Activated CD8-positive, alpha-beta memory T cell treated with anti-CD3 and anti-CD28 coated beads, Interleukin-2, amount 10 ng/mL, durations not matched to agents 7 days and 5 days (primary cell): Measurements from ENCODE around the gene NUP214. TPM values are rescaled to one million over a fixed set of nuclear protein-coding genes. Genes with fewer than 3 reads are reported as not detected.
A peak's percentile ranks its signal among the peaks of the same experiment; 100 is the strongest.

Experiments used
- ATAC-seq: fragments of 150-1000 bp; cut with Tn5 transposase; one replicate; pipeline ENCODE4 v1.10.0; 2021; ENCODE audit warnings: moderate library complexity
- CTCF ChIA-PET: fragments of 350-600 bp; sonication (Branson Sonifier 250); formaldehyde crosslinking; loops from one replicate; lab custom pipeline; 2021; ENCODE audit warnings: antibody characterized with exemption; lab: Charles Lee
- DNase-seq: peaks from one replicate; pipeline ENCODE4 v3.0.0-alpha.2; 2020
- H3K27ac Mint-ChIP-seq: one replicate; pipeline ENCODE4 v1.8.0; 2021; ENCODE audit warnings: mild to moderate bottlenecking, mixed read lengths
- H3K27me3 Mint-ChIP-seq: one replicate; pipeline ENCODE4 v1.8.0; 2021; ENCODE audit warnings: mixed read lengths
- H3K36me3 Mint-ChIP-seq: one replicate; pipeline ENCODE4 v1.8.0; 2021; ENCODE audit warnings: mild to moderate bottlenecking, mixed read lengths
- H3K4me1 Mint-ChIP-seq: one replicate; pipeline ENCODE4 v1.8.0; 2021; ENCODE audit warnings: mixed read lengths
- H3K4me3 Mint-ChIP-seq: one replicate; pipeline ENCODE4 v1.8.0; 2021; ENCODE audit warnings: mild to moderate bottlenecking, moderate library complexity, mixed read lengths
- H3K9me3 Mint-ChIP-seq: one replicate; pipeline ENCODE4 v1.8.0; 2022; ENCODE audit warnings: low read depth, mixed read lengths
- total RNA-seq, 2 experiments: library from RNA; stranded (reverse); gene quantifications; one replicate each; pipeline ENCODE4 v1.2.3, GENCODE V29; 2021

The NUP214 gene
- total RNA-seq, 2 experiments from 2014 or later, result 58.3 to 79.9 TPM

GRCh38 chr9:131272212-131272611, 146.8 kb downstream of the NUP214 start:
- ATAC-seq (no peak), DNase-seq (no peak)
- H3K36me3 Mint-ChIP-seq, result peaks cover 56% of the 10 kb centered on the region
- no peaks in the 10 kb centered on the region for H3K27me3 Mint-ChIP-seq
- peaks cover 39% of the 10 kb centered on the region for H3K4me1 Mint-ChIP-seq
- H3K27ac Mint-ChIP-seq, result peak overlapping the region; percentile 92
- CTCF ChIA-PET, result interaction anchor here (0.9 to 11.9 kb wide), 7 partner anchors 9 to 94 kb away, joined by 3 to 177 read pairs (median 4); no protein-coding TSS in a partner anchor
- H3K9me3 Mint-ChIP-seq, result no peaks in the 10 kb centered on the region
- H3K4me3 Mint-ChIP-seq, result peak overlapping the region; percentile 99

- Mint-ChIP-seq H3K36me3 (peaks cover 56% of the 10 kb centered on the region), H3K27me3 (no peaks in the 10 kb centered on the region), H3K4me3 (peak overlapping the region; percentile 99), H3K27ac (peak overlapping the region; percentile 99), H3K4me1 (peaks cover 36% of the 10 kb centered on the region), H3K9me3 (no peaks in the 10 kb centered on the region)
- ATAC-seq (no peak), DNase-seq (peak; percentile 64)
- CTCF ChIA-PET, result interaction anchor here (1.2 to 11.9 kb wide), 4 partner anchors 10 to 95 kb away, joined by 3 to 177 read pairs (median 10); no protein-coding TSS in a partner anchor
These were observed 147.9 kb downstream of the NUP214 start for GRCh38 chr9:131273146-131273855.

- Mint-ChIP-seq H3K36me3 (peaks cover 55% of the 10 kb centered on the region), H3K4me3 (peak overlapping the region; percentile 99), H3K27ac (peak overlapping the region; percentile 99), H3K4me1 (peaks cover 41% of the 10 kb centered on the region), H3K27me3 (no peaks in the 10 kb centered on the region), H3K9me3 (no peaks in the 10 kb centered on the region)
- ATAC-seq, result no peak
- CTCF ChIA-PET, result interaction anchor here (1.4 to 11.9 kb wide), 3 partner anchors 18 to 96 kb away, joined by 4 to 177 read pairs (median 9); no protein-coding TSS in a partner anchor
- DNase-seq, result peak; percentile 56
These were observed 148.7 kb downstream of the NUP214 start for GRCh38 chr9:131273856-131274673.

GRCh38 chr9:131274674-131275331, 149.4 kb downstream of the NUP214 start:
- H3K36me3 Mint-ChIP-seq, result peaks cover 51% of the 10 kb centered on the region
- no peak for ATAC-seq
- CTCF ChIA-PET, result interaction anchor here (1.0 to 11.9 kb wide), 5 partner anchors 9 to 96 kb away, joined by 3 to 177 read pairs (median 6); no protein-coding TSS in a partner anchor
- peak; percentile 69 for DNase-seq
- no peaks in the 10 kb centered on the region for H3K27me3 Mint-ChIP-seq
- H3K27ac Mint-ChIP-seq, result peak overlapping the region; percentile 99
- H3K4me3 Mint-ChIP-seq, result peak overlapping the region; percentile 99
- peaks cover 40% of the 10 kb centered on the region for H3K4me1 Mint-ChIP-seq
- no peaks in the 10 kb centered on the region for H3K9me3 Mint-ChIP-seq

GRCh38 chr9:131275332-131276093, 150.1 kb downstream of the NUP214 start:
- H3K4me1 Mint-ChIP-seq, result peaks cover 36% of the 10 kb centered on the region
- H3K27ac Mint-ChIP-seq, result peak overlapping the region; percentile 99
- no peak for ATAC-seq
- H3K4me3 Mint-ChIP-seq, result peak overlapping the region; percentile 99
- peak; percentile 62 for DNase-seq
- H3K36me3 Mint-ChIP-seq, result peaks cover 48% of the 10 kb centered on the region
- CTCF ChIA-PET, result interaction anchor here (1.0 to 11.9 kb wide), 7 partner anchors 10 to 97 kb away, joined by 3 to 177 read pairs (median 4); no protein-coding TSS in a partner anchor
- H3K27me3 Mint-ChIP-seq, result no peaks in the 10 kb centered on the region
- no peaks in the 10 kb centered on the region for H3K9me3 Mint-ChIP-seq

- no peaks in the 10 kb centered on the region for H3K9me3 Mint-ChIP-seq
- H3K4me1 Mint-ChIP-seq, result peaks cover 30% of the 10 kb centered on the region
- peak within 1 kb of the TSS; percentile 99 for H3K4me3 Mint-ChIP-seq
- CTCF ChIA-PET, result interaction anchor here (1.0 to 11.9 kb wide), 6 partner anchors 10 to 97 kb away, joined by 3 to 177 read pairs (median 4); no protein-coding TSS in a partner anchor
- H3K27ac Mint-ChIP-seq, result peak within 1 kb of the TSS; percentile 99
- H3K27me3 Mint-ChIP-seq, result peaks cover 5% of the 10 kb centered on the region
- peaks cover 45% of the 10 kb centered on the region for H3K36me3 Mint-ChIP-seq
- ATAC-seq (peak; percentile 7), DNase-seq (peak; percentile 75)
These were observed 150.9 kb downstream of the NUP214 start, which contains the start of gene FAM78A for GRCh38 chr9:131276094-131276888. Gene FAM78A (minus strand): TSS chr9:131276510. CDS start chr9:131276179, 331 bp downstream.

- CTCF ChIA-PET, result interaction anchor here (1.3 to 11.9 kb wide), 4 partner anchors 11 to 98 kb away, joined by 3 to 177 read pairs (median 4); no protein-coding TSS in a partner anchor
- H3K27ac Mint-ChIP-seq, result peak overlapping the region; percentile 66
- H3K9me3 Mint-ChIP-seq, result no peaks in the 10 kb centered on the region
- peaks cover 25% of the 10 kb centered on the region for H3K4me1 Mint-ChIP-seq
- peaks cover 9% of the 10 kb centered on the region for H3K27me3 Mint-ChIP-seq
- peaks cover 41% of the 10 kb centered on the region for H3K36me3 Mint-ChIP-seq
- peak overlapping the region; percentile 58 for H3K4me3 Mint-ChIP-seq
- DNase-seq (peak; percentile 64), ATAC-seq (peak; percentile 24)
These were observed 151.5 kb downstream of the NUP214 start for GRCh38 chr9:131276891-131277286.

- Mint-ChIP-seq H3K36me3 (peaks cover 37% of the 10 kb centered on the region), H3K4me3 (peak overlapping the region; percentile 58), H3K9me3 (no peaks in the 10 kb centered on the region), H3K27ac (no peak overlapping the region), H3K4me1 (peaks cover 25% of the 10 kb centered on the region), H3K27me3 (peaks cover 14% of the 10 kb centered on the region)
- peak; percentile 3 for ATAC-seq
- CTCF ChIA-PET, result interaction anchor here (1.3 to 11.9 kb wide), 6 partner anchors 11 to 98 kb away, joined by 3 to 177 read pairs (median 6); no protein-coding TSS in a partner anchor
- no peak for DNase-seq
These were observed 152.0 kb downstream of the NUP214 start for GRCh38 chr9:131277287-131277909.

GRCh38 chr9:131277910-131278701, 152.7 kb downstream of the NUP214 start:
- CTCF ChIA-PET, result interaction anchor here (0.7 to 2.3 kb wide), 9 partner anchors 9 to 98 kb away, joined by 3 to 12 read pairs (median 4); no protein-coding TSS in a partner anchor
- peak; percentile 56 for ATAC-seq
- peak; percentile 88 for DNase-seq
- Mint-ChIP-seq H3K36me3 (peaks cover 34% of the 10 kb centered on the region), H3K4me1 (peaks cover 23% of the 10 kb centered on the region), H3K27ac (peak overlapping the region; percentile 97), H3K27me3 (peaks cover 14% of the 10 kb centered on the region), H3K9me3 (no peaks in the 10 kb centered on the region), H3K4me3 (peak overlapping the region; percentile 78)

- peaks cover 28% of the 10 kb centered on the region for H3K36me3 Mint-ChIP-seq
- peak; percentile 32 for ATAC-seq
- CTCF ChIA-PET, result interaction anchor here (0.7 to 2.3 kb wide), 10 partner anchors 10 to 98 kb away, joined by 3 to 12 read pairs (median 4); no protein-coding TSS in a partner anchor
- H3K4me3 Mint-ChIP-seq, result peak overlapping the region; percentile 78
- DNase-seq, result peak; percentile 73
- H3K27me3 Mint-ChIP-seq, result peaks cover 20% of the 10 kb centered on the region
- peaks cover 23% of the 10 kb centered on the region for H3K4me1 Mint-ChIP-seq
- H3K9me3 Mint-ChIP-seq, result no peaks in the 10 kb centered on the region
- H3K27ac Mint-ChIP-seq, result peak overlapping the region; percentile 97
These were observed 153.3 kb downstream of the NUP214 start for GRCh38 chr9:131278702-131279111.
